HG03571 (cell line): ENCODE measurements around the gene DYDC2.

Experiments
- ATAC-seq: cut with Tn5 transposase; IDR thresholded peaks from one replicate; pipeline ENCODE4 v1.9.1; 2021; ENCODE audit not compliant: unreplicated experiment

DYDC2 gene

DNA sequence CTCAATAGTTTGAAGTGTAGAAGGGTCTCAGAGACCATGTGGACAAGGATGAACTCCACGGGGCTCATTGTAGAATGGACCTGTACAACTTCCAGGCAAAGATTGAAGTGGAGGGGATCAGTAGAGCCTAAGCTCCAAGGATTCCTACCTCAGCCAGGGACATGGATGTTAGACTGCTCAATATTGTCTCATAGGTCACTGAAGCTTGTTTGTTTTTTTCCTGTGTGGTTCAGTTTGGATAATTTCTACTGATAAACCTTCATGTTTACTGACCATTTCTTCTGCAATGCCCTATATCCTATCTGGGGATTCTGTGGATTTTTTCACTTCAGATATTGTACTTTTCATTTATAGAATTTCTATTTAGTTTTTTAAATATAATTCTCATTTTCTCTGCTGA is 8.9 kb downstream of the DYDC2 start:
- ATAC-seq = no peak

GRCh38 chr10:80371467-80371866 is 14.9 kb downstream of the DYDC2 start:
- ATAC-seq = no peak

GRCh38 chr10:80372675-80373074 is 16.1 kb downstream of the DYDC2 start:
- no peak for ATAC-seq

- ATAC-seq = no peak
Observed at GRCh38 chr10:80373502-80373901, 16.9 kb downstream of the DYDC2 start.

DNA sequence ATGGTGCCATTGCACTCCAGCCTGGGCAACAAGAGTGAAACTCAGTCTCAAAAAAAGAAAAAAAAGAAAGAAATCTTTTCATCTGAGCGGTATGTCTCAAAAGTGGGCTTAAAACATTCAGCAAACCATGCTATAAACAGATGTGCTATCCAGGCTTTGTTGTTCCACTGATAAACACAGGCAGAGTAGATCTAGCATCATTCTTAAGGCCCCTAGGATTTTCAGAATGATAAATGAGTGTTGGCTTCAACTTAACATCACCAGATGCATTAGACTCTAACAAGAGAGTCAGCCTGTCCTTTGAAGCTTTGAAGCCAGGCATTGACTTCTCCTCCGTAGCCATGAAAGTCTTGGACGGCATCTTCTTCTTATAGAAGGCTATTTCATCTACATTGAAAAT is 23.1 kb downstream of the DYDC2 start:
- no peak for ATAC-seq

DNA sequence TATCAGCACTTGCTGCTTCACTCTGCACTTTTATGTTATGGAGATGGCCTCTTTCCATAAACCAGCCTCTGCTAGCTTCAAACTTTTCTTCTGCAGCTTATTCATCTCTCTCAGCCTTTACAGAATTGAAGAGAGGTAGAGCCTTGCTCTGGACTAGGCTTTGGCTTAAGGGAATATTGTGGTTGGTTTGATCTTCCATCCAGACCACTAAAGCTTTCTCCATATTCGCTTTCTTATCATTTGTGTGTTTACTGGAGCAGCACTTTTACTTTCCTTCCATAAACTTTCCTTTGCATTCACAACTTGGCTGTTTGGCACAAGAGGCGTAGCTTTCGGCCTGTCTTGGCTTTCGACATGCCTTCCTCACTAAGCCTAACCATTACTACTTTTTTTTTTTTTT is 23.6 kb downstream of the DYDC2 start:
- no peak for ATAC-seq

DNA sequence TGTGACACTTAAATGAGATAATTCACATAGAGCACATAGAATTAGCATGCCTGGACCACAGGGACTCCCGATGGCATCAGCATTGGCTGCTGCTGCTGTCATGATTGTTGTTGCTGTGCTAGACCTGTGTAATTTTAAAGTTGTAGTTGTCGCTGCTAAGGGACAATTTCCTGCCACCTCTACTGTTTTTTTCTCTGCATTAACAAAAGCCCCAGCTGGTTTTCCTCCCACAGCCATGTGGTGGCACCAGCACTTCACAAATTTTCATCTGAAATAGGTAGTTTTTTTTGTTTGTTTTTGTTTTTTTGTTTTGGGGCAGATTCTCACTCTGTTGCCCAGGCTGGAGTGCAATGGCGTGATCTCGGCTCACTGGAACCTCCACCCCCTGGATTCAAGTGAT is 26.4 kb downstream of the DYDC2 start:
- no peak for ATAC-seq

DNA sequence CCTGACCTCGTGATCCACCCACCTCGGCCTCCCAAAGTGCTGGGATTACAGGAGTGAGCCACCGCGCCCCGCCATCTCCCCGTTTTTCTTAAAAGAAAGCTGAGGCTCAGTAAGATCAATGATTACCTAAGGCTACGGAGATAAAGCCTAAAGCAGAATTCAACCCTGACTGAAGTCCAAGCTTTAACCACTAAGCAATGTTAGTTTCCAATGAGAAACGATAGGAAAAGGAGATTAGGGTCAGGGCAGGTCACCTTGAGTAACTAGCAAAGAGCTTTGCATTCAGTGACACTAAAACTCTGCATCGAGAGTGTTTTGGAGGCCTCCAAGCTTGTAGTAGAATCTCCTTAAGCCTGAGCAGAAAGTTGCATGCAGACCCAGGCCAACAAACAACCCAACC is 34.2 kb downstream of the DYDC2 start:
- ATAC-seq = no peak

GRCh38 chr10:80392250-80392649 is 35.7 kb downstream of the DYDC2 start:
- no peak for ATAC-seq

DNA sequence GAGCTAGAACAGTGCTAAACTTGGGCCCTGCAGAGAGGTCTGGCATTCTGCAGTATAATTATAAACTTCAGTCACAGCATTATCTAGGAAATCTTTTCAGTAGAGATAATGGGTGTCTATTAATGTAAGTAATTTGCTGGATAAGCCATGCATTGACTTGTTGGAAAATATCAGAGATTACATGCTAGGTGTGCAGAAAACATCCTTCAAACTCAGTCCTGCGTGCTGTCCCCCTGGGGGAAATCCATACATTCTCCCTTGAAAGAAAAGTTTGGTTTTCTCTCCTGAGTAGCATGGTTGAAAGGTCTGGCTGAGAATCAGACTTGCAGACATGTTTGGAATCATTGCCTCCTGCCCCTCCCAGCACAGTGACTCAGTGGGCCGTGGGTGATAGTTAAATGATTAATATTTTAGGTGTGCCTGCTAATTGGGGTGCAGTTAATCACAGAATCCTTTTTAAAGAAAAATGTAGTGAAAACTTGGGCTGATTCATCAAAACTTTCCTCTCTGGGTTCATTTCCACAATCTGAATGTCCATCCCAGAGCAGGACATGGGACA is 37.9 kb downstream of the DYDC2 start:
- no peak for ATAC-seq

GRCh38 chr10:80397014-80397413 is 40.4 kb downstream of the DYDC2 start:
- no peak for ATAC-seq

DNA sequence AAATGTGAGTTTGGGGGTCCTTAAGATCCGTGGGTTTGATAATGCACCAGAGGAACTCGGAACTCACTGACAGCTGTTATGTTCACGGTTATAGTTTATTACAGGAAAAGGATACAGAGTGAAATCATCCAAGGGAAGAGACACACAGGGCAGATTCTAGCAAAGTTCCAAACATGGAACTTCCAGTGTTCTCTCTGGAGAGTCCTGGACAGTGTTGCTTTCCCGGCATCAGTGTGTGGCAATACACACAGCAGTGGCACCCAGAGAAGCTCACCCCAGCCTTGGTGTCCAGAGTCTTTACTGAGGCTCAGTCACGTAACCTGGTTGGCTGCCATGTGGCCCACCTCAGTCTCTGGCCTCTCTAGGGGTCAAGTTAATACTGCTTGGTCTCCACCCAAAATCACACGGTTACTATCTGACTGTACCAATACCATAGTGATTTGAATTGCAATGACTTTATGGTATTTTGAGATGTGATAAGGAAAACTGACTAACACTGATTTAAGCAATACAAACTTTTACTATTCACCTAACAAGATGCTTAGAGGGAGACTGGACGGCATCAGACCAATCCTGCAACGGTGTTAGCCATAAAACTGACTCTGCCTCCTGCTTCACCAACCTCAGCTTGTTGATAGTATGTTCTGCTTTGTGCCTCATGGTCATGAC is 43.7 kb downstream of the DYDC2 start:
- no peak for ATAC-seq

DNA sequence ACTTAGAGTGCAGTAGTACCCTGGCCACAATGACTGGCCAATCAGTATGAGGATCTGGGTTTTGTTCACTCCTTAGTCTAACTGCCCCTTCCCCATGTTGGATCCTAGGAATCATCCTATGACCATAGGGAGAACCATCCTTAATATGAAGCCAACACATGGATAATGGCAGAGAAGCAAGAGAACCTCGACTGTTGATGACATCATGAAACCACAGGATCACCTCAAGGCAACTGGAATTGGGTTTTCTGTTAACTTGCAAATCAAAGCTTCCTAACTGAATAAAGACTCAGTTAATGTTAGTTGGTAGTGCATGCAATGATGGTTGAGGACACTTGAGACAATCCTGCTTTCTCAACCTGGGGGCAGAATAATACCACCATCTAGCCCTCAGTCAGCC is 48.5 kb downstream of the DYDC2 start:
- no peak for ATAC-seq

GRCh38 chr10:80405626-80406025 is 49.0 kb downstream of the DYDC2 start:
- no peak for ATAC-seq

DNA sequence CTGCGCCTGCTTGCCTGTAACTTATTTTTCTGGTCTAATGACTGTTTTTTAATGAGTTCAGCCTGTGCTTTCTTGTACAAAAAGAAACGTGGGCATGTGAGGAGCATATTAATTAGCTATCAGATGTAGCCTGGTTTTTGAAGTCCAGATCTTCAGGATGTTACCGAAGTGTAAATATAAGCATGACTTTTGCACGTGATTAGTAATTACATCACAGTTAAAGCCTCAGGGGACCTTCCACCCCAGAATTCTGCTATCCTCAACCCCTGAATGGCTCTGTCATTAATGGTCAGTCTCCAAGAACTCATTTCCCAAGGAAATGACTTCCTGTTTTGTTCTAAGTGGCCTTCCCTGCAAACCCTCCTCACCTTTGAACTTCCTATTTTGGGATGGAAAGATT is 49.6 kb downstream of the DYDC2 start:
- ATAC-seq = no peak

DNA sequence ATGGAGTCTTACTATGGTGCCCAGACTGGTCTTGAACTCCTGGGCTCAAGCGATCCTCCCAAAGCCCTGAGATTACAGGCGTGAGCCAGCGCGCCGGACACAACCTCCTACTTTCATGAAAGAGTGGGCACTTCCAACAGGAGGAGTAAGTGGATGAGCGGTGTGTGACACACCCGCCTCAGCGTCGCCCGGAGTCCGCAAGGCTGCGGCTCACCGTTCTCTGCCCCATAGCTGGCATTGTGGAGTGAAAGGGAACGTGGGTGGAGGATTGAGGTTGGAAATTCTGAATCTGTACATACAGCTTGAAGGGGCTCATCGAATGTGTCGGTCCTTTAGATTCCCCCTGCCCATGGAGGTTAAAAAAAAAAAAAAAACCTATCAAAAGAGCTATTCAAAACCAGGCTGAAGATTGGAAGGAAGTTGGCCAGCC is 51.2 kb downstream of the DYDC2 start:
- ATAC-seq = peak; percentile 2

DNA sequence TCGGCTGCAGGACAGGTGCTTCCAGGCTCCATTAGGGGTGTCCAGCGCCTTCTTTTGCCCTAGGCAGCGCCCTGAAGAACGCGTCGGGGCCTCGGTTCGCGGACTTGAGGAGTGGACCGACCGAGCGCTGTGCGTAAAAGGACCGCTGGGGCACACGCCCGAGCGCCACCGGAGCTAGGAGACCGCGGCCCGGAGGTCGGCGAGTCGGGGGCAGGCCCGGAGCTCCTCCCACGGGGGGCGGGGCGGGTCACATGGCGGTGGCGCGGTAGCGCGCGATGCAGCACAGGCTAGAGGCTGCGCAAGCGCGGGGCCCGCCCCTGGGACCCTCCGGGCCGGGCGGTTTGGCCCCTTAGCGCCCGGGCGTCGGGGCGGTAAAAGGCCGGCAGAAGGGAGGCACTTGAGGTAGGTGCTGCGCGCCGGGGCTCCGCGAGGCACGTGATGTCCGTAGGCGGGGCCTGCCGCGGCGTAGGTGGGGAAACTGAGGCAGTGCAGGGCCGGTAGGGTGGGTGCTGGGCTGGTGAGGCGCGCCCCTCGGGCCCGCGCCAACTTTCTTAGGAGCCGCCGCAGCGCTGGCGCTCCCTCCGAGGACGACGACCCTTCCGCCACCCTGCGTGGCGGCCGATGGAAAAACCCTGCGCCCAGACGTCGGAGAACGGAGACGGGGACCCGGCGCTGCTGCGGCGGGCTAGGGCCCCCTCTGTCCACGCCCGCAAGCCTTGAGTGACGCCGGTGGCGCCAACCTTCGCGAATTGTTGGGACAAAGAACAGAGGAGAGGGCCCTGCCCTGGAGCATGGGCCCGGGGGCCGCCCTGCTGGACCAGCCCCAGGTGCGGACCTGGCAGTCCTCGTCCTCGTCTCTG is 51.9 kb downstream of the DYDC2 start, which contains the start of gene PRXL2A:
Gene PRXL2A (plus strand): TSS at position 310 of the 860 bp plus-strand sequence. CDS start 11,917 bp downstream, outside the sequence.
- ATAC-seq = peak; percentile 92

DNA sequence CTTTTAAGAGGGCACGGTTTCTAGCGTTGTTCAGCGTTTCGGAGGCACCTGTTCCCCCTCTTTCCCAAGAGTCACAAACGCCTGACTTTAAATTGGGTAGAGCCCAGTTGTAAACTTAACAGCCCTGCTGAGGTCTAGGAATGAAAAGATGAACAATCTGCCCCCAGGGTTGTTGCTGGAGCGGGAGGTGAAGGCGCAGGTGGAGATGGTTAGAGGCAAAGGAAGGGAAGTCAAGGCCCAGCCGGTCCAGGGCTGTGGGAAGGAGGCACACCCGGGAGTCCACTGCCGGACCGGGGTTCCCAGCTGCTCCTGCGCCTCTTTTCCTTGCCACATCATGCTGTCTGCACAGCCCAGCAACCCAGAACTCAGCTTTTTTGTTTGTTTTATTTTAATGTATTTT is 52.5 kb downstream of the DYDC2 start:
- ATAC-seq = no peak

DNA sequence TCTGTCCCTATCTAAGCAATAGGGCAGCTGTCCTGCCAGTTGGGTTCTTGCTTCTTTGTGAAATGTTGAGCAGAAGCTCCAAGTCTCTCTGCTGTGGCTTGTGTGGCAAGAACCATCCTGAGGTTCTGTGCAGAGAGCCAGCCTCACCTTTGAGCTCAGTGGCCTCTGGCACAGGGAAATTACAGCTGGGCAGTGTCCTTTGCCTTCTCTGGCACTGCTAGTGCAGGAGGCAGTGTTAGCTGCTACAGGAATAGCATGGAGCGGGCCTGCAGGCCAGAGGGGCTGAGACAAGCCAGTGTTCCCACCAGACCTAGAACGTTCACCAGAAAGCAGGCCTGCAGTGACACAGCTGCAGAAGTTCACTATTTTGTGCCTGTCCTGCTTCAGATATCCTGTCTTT is 53.5 kb downstream of the DYDC2 start:
- no peak for ATAC-seq

DNA sequence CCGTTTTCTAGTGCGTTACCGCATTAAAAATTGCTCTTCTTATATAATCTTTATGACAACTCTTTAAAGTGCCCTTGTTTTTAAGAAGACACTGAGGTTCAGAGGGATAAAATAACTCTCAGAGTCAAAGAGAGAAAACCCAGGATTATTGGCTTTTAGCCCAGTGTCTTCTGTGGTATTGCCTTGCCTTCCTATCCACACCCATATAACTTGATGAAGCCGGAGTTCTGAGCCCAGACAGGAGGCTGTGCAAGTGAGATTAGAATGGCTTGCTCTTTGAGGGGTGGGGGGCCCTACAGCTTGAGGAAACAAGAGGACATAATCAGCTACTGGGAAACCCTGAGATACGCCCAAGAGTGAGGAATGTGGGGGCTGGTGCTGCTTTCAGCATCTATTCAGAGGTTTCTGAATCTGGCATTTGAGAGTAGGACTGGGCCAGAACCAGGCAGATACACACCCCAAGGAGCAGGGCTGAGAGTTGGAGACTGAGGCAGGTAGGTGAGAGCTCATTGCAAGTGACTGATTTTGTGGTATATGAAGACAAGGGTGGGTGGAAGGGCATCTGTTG is 54.1 kb downstream of the DYDC2 start:
- ATAC-seq = no peak

- no peak for ATAC-seq
Observed at GRCh38 chr10:80411267-80411668, 54.7 kb downstream of the DYDC2 start.
